Lower leg skin (tissue), 3 donors: ENCODE results near the gene COL4A1.

Experiments
- POLR2A ChIP-seq, 2 donors: fragments of 450-650 bp; IDR thresholded peaks; one replicate each; pipeline ENCODE4 v1.6.1; 2016 to 2017; ENCODE audit warnings: antibody characterized with exemption in 2 of 2, mild to moderate bottlenecking in 1 of 2, moderate library complexity in 1 of 2
- TF ChIP-seq, protein P1 (sequence below), 3 donors: fragments of 450-650 bp; IDR thresholded peaks; one replicate each; pipeline ENCODE4 v1.5.1; 2016; ENCODE audit warnings: antibody characterized with exemption in 3 of 3, mild to moderate bottlenecking in 3 of 3, moderate library complexity in 2 of 3

DNA sequence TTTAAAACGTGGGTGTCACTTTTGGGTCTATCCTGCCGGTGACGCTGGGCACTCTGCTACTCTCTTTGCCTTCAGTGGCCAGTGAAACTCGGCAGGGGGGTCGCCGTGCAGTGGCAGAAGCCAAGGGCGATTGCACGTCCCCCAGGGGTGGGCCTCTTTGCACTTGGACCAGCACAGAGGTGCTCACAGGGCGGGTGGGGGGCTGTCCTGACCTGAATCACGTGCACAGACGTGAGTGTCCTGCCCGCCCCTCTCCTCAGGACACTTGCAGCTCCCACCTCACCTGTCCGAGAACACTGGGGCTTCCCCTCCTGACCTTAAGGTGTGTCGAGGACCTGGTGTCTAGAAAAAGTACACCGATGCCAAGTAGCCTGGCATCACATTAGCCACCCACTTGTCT is 16.1 kb downstream of the COL4A1 start:
- TF ChIP-seq, protein P1, sequence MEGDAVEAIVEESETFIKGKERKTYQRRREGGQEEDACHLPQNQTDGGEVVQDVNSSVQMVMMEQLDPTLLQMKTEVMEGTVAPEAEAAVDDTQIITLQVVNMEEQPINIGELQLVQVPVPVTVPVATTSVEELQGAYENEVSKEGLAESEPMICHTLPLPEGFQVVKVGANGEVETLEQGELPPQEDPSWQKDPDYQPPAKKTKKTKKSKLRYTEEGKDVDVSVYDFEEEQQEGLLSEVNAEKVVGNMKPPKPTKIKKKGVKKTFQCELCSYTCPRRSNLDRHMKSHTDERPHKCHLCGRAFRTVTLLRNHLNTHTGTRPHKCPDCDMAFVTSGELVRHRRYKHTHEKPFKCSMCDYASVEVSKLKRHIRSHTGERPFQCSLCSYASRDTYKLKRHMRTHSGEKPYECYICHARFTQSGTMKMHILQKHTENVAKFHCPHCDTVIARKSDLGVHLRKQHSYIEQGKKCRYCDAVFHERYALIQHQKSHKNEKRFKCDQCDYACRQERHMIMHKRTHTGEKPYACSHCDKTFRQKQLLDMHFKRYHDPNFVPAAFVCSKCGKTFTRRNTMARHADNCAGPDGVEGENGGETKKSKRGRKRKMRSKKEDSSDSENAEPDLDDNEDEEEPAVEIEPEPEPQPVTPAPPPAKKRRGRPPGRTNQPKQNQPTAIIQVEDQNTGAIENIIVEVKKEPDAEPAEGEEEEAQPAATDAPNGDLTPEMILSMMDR (IDR thresholded peaks at IDR 0.05): no peak
- TF ChIP-seq POLR2A (IDR thresholded peaks at IDR 0.05): no peak
